ENCODE results near the gene TVP23C.
"Not testable (repeated sequence)": the region's sequence is repeated elsewhere in the genome, so short reads cannot be mapped to it uniquely, and the experiment has no call there.

DNA sequence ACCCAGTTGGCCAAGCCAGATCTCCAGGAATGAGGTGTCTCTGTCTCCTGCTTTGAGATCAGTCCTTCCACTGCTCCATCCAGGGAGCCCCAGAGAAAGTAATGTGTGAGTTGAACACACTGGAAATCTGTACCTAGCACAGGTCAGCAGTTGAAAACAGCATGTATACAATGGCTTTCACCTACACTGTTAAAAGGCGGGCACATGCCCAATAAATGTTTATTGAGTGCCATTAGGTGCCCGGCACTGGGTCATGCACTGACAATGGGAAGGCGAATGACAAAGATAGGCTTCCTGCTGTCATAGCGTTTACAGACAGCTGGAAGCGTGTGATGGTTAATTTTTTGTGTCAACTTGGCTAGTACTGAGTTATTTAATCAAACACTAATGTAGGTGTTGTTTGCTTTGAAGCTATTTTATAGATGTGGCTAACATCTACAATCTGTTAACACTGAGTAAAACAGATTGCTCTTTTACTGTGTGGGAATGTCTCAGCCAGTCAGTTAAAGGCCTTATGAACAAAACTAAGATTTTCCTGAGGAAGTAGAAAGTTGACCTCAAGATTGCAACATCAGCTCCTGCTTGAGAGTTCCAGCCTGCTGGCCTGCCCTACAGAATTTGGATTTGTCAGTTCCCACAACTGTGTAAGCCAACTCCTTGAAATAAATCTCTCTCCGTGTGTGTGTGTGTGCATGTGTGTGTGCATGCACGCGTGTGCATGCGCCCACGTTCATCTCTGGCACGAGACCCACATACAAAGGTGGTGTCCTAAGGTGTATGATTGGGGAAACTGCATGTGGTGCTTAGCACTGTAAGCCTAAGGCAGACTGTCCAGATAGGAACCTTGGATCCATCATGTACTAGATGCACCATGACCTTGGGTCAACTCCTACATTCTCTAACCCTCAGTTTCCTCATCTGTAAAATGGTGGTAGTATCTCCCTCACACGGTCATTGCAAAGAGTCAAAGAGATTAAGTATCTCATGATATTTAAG is 38.0 kb downstream of the TVP23C start:
- TF ChIP-seq, protein P1, sequence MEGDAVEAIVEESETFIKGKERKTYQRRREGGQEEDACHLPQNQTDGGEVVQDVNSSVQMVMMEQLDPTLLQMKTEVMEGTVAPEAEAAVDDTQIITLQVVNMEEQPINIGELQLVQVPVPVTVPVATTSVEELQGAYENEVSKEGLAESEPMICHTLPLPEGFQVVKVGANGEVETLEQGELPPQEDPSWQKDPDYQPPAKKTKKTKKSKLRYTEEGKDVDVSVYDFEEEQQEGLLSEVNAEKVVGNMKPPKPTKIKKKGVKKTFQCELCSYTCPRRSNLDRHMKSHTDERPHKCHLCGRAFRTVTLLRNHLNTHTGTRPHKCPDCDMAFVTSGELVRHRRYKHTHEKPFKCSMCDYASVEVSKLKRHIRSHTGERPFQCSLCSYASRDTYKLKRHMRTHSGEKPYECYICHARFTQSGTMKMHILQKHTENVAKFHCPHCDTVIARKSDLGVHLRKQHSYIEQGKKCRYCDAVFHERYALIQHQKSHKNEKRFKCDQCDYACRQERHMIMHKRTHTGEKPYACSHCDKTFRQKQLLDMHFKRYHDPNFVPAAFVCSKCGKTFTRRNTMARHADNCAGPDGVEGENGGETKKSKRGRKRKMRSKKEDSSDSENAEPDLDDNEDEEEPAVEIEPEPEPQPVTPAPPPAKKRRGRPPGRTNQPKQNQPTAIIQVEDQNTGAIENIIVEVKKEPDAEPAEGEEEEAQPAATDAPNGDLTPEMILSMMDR (IDR thresholded peaks at IDR 0.05; ENCODE audit: insufficient read depth, low read depth, low read length): not testable (repeated sequence)
- TF ChIP-seq EZH2 (IDR thresholded peaks at IDR 0.05; ENCODE audit: insufficient read depth, low read length): not testable (repeated sequence)

Measured in astrocyte (in vitro differentiated cells and primary cell).